GM12878 (cell line): ENCODE measurements around the gene THRAP3. TPM values are rescaled to one million over a fixed set of nuclear protein-coding genes. Genes with fewer than 3 reads are reported as not detected.

Experiments used
- ATF2 ChIP-seq: IDR thresholded peaks from 2 replicates; pipeline ENCODE4 v1.6.1; 2012; ENCODE audit warnings: low read length, inconsistent platforms
- ATF7 ChIP-seq: fragments of 450-650 bp; IDR thresholded peaks from 2 replicates; pipeline ENCODE4 v1.6.1; 2016; ENCODE audit warnings: low read depth, mild to moderate bottlenecking
- BACH1 ChIP-seq: fragments of 450-650 bp; IDR thresholded peaks from 2 replicates; pipeline ENCODE4 v1.6.1; 2017; ENCODE audit warnings: mild to moderate bottlenecking, borderline replicate concordance
- EP300 ChIP-seq, 2 experiments: fragments of 150-350 bp in 1 of 2; IDR thresholded peaks; 2 replicates each; pipeline ENCODE4 v1.6.1; 2011 to 2012; ENCODE audit warnings: low read depth in 2 of 2, low read length in 2 of 2, borderline replicate concordance in 1 of 2, improper control_type of control experiment in 1 of 2, inconsistent platforms in 1 of 2; ENCODE audit not compliant: control insufficient read depth in 1 of 2
- EZH2 ChIP-seq: IDR thresholded peaks from 2 replicates; pipeline ENCODE4 v1.6.1; 2012; ENCODE audit warnings: low read depth, mild to moderate bottlenecking, control low read depth, inconsistent platforms, low read length, borderline replicate concordance; ENCODE audit not compliant: control insufficient read depth
- HCFC1 ChIP-seq: fragments of 150-350 bp; IDR thresholded peaks from 2 replicates; pipeline ENCODE4 v1.6.1; 2014; ENCODE audit warnings: low read length
- IKZF2 ChIP-seq, 2 experiments: fragments of 450-650 bp; IDR thresholded peaks; 2 replicates each; pipeline ENCODE4 v1.6.1; 2017; ENCODE audit warnings: mild to moderate bottlenecking in 2 of 2, moderate library complexity in 2 of 2
- JUNB ChIP-seq: IDR thresholded peaks from 2 replicates; pipeline ENCODE4 v1.6.1; 2016; ENCODE audit warnings: antibody characterized with exemption, mild to moderate bottlenecking
- MLLT1 ChIP-seq: fragments of 450-650 bp; IDR thresholded peaks from 2 replicates; pipeline ENCODE4 v1.6.1; 2016; ENCODE audit warnings: mild to moderate bottlenecking
- NFXL1 ChIP-seq: fragments of 450-650 bp; IDR thresholded peaks from 2 replicates; pipeline ENCODE4 v1.6.1; 2017; ENCODE audit warnings: antibody characterized with exemption, mild to moderate bottlenecking, borderline replicate concordance
- PRDM15 ChIP-seq: fragments of 450-650 bp; formaldehyde crosslinking; IDR thresholded peaks from 2 replicates; pipeline ENCODE4 v1.4.0; 2020; ENCODE audit warnings: mild to moderate bottlenecking, moderate library complexity
- RCOR1 ChIP-seq: conservative IDR thresholded peaks from 2 replicates; pipeline ENCODE4 v1.6.1; 2012; ENCODE audit warnings: low read depth, low read length, improper control_type of control experiment
- RELB ChIP-seq: fragments of 450-650 bp; IDR thresholded peaks from 2 replicates; pipeline ENCODE4 v1.6.1; 2017; ENCODE audit warnings: low read depth, mild to moderate bottlenecking, moderate library complexity
- SIN3A ChIP-seq: IDR thresholded peaks from 2 replicates; pipeline ENCODE4 v1.6.1; 2012; ENCODE audit warnings: low read depth, low read length, improper control_type of control experiment
- SREBF2 ChIP-seq: IDR thresholded peaks from 2 replicates; pipeline ENCODE4 v1.6.1; 2012; ENCODE audit warnings: mild to moderate bottlenecking, low read length
- SUZ12 ChIP-seq: fragments of 200-600 bp; sonication (generic); IDR thresholded peaks from one replicate; pipeline ENCODE4 v1.6.1; 2018; ENCODE audit warnings: antibody characterized with exemption, mild to moderate bottlenecking; ENCODE audit not compliant: unreplicated experiment
- YBX1 ChIP-seq: fragments of 450-650 bp; IDR thresholded peaks from 2 replicates; pipeline ENCODE4 v1.6.1; 2016; ENCODE audit warnings: antibody characterized with exemption
- YY1 ChIP-seq: IDR thresholded peaks from 2 replicates; pipeline ENCODE4 v1.6.1; 2011; ENCODE audit warnings: low read depth, mild to moderate bottlenecking, low read length
- ZNF24 ChIP-seq: fragments of 450-650 bp; IDR thresholded peaks from 2 replicates; pipeline ENCODE4 v1.6.1; 2017; ENCODE audit warnings: antibody characterized with exemption, mild to moderate bottlenecking
- polyA plus RNA-seq, 11 experiments: library from polyadenylated mRNA; depleted of rRNA in 4 of 11; unstranded in 6 of 11; stranded (reverse) in 5 of 11; fragments of >200 nt; fragmentation: Nextera tagmentation in 4 of 11; fragmentation: Illumina TruSeq in 1 of 11; extraction: Ambion mirVana in 4 of 11; extraction: Trizol in 1 of 11; gene quantifications; 1 replicate in 1 of 11; 2 replicates in 10 of 11; pipeline versions ENCODE4 v1.2.1 to v1.2.3, GENCODE V29; 2011 to 2016; ENCODE audit warnings: inconsistent platforms in 2 of 11, missing spikeins in 2 of 11, low read depth in 1 of 11
- total RNA-seq, 4 experiments: library from RNA; depleted of rRNA in 3 of 4; stranded (reverse); fragments of >200 nt in 3 of 4; fragmentation: Illumina TruSeq in 1 of 4; extraction: Trizol in 1 of 4; gene quantifications; 2 replicates each; pipeline versions ENCODE4 v1.2.1 to v1.2.3, GENCODE V29; 2013 to 2021

THRAP3 gene
- total and polyA plus RNA-seq, 10 of the 15 experiments (the other 5 are each of a cell fraction or from before 2014, with no cell fraction given), result 76.3 to 173 (median 136) TPM

- TF ChIP-seq IKZF2 (IDR thresholded peaks at IDR 0.05) (peak in 1 of 2 experiments; percentile 39; a peak in 1 of 4 replicates), PRDM15 (CRISPR knock-in tag) (no peak), ATF2 (no peak), ZNF24 (no peak), RCOR1 (0 out of 2 replicates have a peak, but pooled peaks have one; percentile 74), BACH1 (peak; percentile 14; the same call in 1 of the 2 replicates), YBX1 (no peak), MLLT1 (no peak), SUZ12 (no peak), SIN3A (peak; percentile 72), JUNB (no peak), HCFC1 (peak; percentile 99), EP300 (IDR thresholded peaks at IDR 0.05; ENCODE audit: borderline replicate concordance in 1 of 2, control insufficient read depth in 1 of 2, low read depth in 2 of 2, low read length in 2 of 2) (0 out of 4 replicates have a peak, but pooled peaks of 1 of the 2 experiments have one; percentile 17), RELB (no peak), YY1 (peak; percentile 93), NFXL1 (no peak), ATF7 (0 out of 2 replicates have a peak, but pooled peaks have one; percentile 56), EZH2 (no peak), SREBF2 (no peak)
These were observed at the start of gene THRAP3 (continued) for GRCh38 chr1:36223996-36224536.
